GM21723 (cell line): ENCODE data around the gene LETMD1.

Source experiments
- ATAC-seq: cut with Tn5 transposase; IDR thresholded peaks from one replicate; pipeline ENCODE4 v1.9.1; 2021; ENCODE audit warnings: mild to moderate bottlenecking, moderate library complexity; ENCODE audit not compliant: unreplicated experiment

LETMD1 gene

DNA sequence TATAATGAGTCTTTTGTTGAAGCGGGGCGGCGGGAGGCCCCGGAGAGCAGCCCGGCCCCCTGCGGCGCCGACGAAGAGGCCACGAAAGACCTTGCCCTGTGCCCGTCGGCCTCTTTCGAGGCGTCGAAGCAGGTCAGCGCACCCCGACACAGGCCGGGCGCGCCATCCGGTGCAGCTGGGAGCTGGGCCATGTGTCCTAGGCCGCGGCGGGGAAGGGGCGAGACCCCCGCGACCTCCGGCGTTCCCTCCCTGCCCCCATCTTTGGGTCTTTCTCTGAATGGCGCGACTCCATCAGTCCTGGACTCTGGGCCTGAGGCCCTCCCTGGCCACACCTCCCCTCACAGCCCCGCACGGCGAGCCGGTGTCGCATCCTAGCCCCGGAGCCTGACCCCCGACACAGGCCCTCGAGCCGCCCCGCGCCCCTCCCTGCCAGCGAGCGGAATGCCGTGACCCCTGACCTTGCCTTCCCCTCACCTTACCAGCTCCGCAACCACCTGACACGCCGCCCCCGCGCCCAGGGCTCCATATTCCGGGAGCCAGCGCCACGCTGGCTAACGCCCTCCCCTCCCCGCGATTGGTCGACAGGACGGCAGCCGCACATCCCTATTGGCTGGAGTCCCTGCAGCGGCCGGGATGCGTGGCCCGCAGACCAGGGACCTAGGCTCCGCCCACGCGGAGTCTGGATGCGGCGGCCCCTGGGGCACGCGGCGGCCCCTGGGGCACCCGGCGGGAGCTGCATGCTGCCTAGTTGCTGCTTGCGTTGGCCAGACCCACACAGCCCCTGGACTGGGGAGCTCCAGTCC lies 22.1 kb upstream of the LETMD1 start, which contains the start of gene SLC11A2:
Gene SLC11A2 (minus strand): TSS at position 549 of the 803 bp plus-strand sequence. CDS start 15,656 bp downstream, outside the sequence.
- peak; percentile 90 for ATAC-seq

DNA sequence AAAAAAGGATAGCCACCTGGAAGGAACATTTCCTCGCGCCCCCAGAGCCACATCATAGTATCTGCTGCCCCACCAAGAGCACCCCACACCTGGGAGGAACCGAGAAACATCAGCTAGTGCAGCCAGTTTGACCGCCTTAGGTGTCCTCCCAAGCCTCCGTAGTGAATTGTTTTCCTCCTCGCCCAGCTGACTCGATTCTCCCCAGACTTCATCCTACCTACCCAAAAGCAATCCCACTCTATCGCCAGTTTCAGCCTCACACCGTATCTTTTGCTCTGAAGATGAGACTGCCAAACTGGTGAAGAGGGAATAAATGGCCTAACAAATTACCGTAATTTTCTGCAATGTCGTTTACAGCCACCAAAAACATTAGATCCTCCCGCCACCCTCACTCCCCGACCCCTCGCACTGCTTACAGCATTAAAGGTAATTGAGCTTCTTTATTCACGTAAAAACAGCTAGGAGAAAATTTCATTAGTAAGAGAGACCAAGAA lies 20.7 kb upstream of the LETMD1 start:
- ATAC-seq, result no peak

DNA sequence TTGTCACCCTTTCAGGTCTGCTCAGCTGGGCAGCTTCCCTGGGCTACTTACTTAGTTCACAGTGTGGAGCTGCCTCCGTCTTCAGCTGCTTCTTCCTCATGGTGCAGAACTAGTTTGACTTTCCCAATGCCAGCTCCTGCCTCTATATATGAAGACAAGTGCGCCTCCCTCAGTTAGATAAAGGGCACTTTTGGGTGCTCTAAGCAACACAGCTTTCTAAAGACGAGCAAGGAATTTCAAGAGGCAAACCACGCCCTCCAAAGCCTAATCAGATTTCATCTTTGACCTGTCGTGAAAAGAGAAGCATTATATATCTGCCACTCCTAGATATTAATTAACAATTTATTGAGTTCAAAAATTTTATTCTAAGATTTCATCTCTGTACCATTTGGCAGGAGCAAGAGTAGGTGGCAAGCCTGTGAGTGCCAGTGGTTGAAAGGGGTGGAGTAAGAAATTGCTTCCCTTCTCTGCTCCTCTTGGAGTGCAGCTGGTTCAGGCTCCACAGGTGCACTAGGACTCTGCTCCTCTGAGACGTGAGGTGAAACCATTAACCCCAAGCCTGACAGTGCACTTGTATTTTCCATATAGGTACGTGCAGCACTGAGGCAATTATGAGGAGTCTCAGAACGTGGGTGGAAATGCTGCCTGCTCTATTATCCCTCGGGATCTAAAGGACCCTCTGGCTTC lies 19.9 kb upstream of the LETMD1 start:
- no peak for ATAC-seq

DNA sequence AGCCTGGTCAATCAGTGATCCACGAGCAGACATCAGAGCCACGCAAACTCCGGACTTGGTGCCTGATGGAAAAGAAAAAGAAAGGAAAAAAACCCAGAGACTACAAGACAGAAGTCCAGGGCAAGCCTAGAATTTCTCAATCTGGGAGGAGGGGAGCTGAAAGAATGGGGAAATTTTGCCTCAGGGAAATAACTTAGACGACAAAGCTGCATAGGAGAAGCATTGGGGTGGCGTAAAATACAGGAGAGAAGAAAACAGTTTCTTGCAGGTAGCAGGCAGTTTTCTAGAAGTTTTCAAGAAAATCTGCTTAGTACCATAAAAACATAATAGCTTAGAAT lies 19.3 kb upstream of the LETMD1 start:
- ATAC-seq, result no peak

DNA sequence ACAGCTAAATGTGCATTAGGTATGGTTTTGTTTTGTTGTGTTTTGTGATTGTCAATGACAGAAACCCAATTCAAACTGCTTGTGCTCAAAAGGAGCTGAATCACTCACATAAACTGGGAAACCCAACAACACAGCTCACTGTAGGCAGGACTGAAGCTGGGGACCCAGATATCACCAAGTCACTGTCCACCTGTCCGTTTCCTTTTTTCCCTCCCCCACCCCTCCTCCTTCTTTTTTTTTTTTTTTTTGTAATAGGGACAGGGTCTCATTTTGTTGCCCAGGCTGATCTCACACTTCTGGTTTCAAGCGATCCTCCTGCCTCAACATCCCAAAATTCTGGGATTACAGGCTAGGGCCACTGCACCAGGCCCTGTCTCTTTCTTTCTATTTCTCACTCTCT lies 15.1 kb upstream of the LETMD1 start:
- no peak for ATAC-seq

DNA sequence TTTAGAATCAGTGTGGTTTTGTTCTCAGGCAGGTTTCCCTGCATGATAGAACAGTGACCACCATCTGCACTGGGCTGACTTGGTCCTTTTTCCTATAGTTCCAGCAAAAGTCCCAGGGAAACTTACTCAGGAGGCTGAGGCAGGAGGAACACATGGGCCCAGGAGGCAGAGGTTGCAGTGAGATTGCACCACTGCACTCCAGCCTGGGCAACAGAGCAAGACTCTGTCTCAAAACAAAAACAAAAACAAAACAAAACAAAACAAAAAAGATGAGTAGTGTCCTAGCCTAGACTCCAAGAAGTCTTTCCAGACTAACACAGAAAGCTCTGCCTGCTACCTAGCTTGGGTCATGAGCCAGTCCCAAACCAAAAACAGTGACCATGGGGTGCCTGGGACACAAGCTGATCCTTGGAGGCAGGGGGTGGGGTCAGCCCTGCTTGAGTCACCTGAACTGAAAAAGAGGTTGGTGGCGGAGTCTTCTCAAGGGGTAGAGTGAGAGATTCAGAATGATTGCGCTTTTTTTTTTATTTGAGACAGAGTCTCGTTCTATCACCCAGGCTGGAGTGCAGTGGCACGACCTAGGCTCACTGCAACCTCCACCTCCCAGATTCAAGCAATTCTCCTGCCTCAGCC lies 14.6 kb upstream of the LETMD1 start:
- no peak for ATAC-seq

DNA sequence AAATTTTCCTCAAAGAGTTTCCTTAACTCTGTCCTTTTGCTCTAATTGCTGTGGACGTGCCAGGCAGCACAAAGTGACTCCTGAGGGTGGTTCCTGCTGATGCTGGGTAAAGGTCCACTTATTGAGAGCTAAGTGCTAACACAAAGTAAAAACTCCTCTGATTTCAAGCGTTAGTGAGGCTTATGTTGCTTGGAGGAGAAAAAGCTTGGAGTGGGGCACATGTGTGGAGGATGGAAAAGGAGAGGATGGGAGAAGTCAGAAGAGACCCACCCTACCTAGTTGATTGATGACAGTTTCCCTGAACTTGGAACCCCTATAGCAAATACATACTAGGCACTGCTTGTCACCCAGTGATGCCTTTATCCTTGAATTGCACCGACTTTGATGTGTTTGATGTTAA lies 11.8 kb upstream of the LETMD1 start:
- no peak for ATAC-seq

DNA sequence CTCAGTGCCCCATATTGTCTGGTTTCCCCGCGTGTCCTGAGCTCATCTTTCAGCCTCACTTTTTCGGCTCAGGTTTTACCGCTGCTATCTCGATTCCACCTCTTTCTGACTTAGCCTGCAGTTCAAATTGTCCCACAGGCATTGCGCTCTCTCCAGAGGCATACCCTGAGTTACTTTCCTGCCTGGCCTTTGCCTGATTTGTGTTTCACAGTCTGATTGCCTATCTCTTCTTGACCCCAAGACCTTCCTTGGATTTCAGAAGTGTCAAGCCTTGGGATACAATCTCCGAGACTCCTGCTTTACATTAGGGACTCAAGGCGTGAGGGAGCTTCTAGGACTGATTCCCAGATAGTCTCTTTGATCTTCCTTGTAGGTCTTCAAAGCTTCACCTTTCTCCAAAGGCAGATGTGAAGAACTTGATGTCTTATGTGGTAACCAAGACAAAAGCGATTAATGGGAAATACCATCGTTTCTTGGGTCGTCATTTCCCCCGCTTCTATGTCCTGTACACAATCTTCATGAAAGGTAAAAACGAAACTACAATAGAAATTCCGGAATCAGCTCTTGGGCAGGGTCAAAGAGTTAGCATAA lies 629 bp downstream of the LETMD1 start:
- ATAC-seq, result no peak

DNA sequence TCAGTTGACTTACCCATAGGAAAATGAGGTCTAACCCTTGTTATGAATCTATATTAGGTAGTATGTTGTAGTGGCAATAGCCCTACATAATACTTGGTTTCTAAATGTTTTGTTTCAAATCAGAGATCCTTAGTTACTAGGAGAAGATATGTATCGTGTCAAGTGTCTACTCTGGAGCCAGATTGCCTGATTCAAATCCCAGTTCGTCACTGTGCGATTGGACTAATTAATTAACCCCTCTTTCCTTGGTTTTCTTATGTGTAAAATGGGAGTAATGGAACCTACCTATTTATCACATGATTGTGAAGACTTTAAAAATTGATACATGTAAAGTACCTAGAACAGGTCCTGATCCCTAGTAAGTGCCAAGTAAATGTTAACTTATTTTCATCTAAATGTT lies 1.4 kb downstream of the LETMD1 start:
- no peak for ATAC-seq

DNA sequence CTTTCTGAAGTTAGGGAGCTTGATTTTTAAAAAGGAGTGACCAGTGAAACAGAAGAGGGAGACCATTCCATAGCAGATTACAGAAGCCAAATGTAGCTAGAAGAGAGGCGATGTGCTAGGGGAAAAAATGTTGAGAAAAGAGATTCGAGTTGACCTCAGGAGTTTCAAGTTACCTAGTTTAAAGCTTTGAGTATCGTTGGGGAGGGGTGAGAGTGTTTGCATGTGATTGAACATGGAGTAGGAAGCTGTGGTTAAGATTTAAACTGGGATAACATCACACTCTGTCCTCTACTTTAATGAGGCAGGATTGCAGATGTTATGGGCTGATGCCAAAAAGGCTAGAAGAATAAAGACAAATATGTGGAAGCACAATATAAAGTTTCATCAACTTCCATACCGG lies 3.7 kb downstream of the LETMD1 start:
- ATAC-seq, result no peak

DNA sequence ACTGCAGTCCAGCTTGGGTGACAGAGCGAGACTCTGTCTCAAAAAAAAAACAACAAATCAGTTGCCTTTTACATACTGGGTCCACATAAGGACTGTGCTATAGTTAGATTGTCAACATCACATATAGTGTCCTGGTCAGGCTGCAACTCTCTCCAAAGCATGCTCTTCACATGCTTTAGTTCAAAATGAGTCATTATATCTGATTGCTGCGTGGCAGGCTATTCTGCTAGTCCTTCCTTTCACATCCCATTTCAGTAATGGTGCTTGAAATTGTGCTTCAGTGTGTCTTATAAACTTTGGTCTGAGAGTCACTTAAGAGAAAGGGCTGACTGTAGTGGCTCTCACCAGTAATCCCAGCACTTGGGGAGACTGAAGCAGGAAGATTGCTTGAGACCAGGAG lies 6.9 kb downstream of the LETMD1 start:
- no peak for ATAC-seq

DNA sequence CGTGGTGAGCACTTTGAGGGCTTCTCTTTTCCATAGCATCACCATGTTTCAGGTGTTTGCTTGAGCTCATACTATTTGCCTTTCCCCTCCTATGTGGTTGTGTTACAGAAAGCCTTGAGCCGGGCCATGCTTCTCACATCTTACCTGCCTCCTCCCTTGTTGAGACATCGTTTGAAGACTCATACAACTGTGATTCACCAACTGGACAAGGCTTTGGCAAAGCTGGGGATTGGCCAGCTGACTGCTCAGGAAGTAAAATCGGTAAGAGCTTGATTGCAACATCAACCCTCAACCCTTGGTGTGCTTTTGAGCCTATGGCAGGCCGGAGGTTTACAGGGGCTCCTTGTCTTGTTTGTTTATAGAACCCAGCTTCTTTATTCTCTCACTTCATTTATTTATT lies 8.1 kb downstream of the LETMD1 start:
- no peak for ATAC-seq

DNA sequence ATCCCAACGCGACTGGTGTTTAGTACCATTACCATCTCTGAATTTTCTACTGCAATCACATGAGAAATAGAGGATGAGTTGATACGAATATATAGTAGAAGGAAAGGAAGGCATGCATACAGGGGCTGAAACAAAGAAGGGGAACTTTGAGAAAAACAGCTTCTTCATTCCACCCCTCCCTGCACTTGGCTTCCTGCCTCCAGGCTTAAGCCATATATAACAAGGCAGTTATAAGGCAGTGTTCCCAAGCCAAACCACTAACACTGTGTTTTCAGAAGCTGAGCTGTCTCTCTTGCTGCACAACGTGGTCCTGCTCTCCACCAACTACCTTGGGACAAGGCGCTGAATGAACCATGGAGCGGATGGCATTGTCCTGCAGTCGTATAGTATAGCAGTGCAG lies 11.0 kb downstream of the LETMD1 start:
- no peak for ATAC-seq

DNA sequence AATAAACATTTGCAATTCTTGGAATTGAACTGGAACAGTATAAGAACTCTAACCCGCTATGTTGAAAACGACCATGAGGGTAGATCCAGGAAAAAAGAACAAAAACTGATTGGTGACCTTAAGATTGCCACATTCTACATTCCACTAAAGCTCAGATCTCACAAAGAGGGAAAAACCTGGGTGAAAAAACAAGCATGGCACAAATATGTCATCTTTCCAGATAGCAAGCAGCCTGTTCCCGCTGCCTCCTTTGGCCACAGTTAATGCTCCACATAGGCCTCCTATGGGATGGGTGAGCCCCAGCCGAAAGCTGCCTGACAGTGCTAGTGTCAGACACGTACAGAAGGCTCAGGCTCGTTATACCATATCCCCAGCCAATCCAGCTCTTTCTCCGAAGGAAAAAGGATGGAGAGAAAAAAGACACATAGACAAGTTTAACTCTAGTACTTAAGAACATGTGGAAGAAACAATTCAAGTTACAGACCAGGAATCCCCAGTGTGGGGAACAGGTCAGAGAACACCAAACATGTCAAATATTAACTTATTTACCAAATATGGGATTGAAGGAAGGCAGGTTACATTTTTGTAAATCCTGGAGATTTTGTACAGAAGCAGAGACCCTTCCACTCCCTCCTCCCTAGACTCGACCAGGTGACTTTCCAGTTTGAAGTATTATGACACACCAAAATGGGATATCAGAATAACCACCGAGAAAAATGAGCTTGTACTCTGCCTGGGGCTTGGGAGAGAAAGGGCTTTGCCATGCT lies 14.7 kb downstream of the LETMD1 start:
- no peak for ATAC-seq

DNA sequence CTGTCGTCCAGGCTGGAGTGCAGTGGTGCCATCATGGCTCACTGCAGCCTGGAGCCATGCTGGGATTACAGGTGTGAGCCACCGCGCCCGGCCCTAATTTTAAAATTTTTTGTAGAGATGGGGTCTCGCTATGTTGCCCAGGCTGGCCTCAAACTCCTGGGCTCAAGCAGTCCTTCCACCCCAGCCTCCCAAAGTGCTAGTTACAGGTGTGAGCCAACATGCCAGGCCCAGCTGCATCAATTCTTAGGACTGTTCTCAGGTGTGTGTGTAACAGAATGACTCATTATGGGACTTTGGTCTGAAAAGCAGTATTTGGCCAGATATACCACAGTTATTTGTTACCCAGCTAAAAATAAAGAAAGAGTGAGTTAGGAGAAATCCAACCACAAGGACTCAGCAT lies 17.4 kb downstream of the LETMD1 start:
- ATAC-seq, result no peak

DNA sequence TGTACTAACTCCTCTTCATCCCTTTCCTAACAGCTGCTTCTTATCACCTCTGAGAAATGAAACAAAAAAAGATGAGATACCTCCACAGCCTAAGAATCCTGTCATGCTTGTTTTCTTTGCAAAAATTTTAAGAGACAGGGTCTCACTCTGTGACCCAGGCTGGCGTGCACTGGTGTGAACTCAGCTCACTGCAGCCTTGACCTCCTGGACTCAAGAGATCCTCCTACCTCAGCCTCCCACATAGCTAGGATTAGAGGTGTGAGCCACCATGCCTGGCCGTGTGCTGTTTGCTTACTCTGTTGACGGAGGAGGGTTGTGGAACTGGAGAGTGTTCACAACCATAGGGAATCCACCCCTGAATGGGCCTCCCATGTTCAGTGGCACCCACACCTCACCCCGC lies 19.1 kb downstream of the LETMD1 start:
- no peak for ATAC-seq

DNA sequence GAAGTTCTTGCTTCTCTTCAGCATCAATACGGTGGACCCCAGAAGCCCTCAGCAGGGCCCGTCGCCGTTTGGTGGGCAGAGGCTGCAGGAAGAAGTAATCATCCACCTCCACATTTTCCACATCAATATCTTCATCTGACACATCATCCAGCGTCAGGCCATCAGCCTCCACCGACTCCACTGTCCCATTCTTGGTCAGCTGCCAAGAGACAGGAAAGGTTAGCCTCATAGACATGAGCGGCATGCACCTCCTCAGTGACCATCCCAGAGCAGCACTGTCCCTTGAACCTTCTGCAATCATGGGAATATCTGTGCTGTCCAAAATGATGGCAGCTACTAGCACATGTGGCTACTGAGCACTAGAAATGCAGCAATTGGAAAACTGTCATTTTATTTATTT lies 19.6 kb downstream of the LETMD1 start:
- ATAC-seq, result no peak

DNA sequence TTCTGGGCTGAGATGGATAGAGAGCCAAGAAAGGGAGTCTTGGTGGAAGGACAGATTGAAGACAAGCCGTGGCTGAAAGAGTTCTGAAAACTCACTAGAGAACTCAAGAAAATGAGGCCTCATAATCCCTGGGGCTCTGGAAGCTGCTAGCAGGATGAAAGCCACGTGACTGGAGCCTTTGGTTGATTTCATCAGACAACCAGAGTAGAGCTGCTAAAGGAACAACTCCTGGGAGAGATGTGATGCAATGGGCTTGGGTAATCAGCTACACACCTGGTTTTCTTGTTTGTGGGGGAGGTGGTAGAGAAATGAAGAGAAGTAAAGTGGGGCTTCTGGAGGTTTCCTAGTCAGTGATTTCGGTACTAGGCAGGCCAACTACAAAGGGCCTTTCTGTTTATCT lies 21.9 kb downstream of the LETMD1 start:
- ATAC-seq, result no peak

DNA sequence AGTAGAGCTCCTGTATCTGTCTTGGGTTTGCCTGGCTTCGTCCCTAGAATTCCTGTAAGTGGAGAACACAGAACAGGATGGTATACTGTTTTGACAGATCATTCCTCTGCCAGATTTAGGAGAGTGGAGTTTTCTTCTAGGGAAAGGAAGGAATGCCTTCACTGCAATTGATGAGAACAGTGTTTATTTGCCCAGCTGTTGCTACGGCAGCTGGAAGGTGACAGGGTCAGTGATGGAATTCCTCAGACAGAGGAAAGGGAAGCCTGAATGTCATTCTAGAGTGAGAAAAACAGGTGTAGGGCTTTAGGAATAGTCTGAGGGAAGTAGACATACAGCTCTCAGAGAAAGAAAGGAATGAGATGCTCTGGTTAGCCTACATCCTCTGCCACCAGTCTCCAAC lies 23.5 kb downstream of the LETMD1 start:
- ATAC-seq, result no peak

DNA sequence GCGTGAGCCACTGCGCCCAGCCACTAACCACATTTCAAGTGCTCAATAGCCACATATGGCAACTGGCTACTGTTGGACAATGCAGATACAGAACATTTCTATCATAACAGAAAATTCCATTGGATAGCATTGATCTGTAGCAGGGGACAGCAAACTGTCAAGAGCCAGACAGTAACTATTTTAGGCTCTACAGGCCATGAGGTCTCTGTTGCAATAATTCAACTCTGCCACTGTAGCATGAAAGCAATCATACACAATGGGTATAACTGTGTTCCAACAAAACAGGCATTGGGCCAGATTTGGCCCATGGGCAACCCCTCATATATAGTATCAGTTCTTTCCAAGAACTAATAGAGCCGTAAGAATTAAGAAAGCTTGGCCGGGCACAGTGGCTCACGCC lies 27.3 kb downstream of the LETMD1 start:
- no peak for ATAC-seq
